HEK293T (cell line): ENCODE measurements around the gene FBXO39.
"Not testable (repeated sequence)": the region's sequence is repeated elsewhere in the genome, so short reads cannot be mapped to it uniquely, and the experiment has no call there.

Experiments used
- CTCF ChIA-PET: fragments of 350-600 bp; formaldehyde crosslinking; extraction: SDS; loops from one replicate; lab custom pipeline; 2021; ENCODE audit warnings: antibody characterized with exemption, inconsistent platforms; lab: Yijun Ruan, JAX
- POLR2A ChIA-PET: fragments of 350-600 bp; formaldehyde crosslinking; extraction: SDS; loops from one replicate; lab custom pipeline; 2020; ENCODE audit warnings: antibody characterized with exemption, inconsistent platforms; lab: Yijun Ruan, JAX
- DNase-seq: peaks from one replicate; pipeline ENCODE4 v3.0.0; 2012; ENCODE audit warnings: mixed read lengths; ENCODE audit errors: extremely low spot score
- ARNT ChIP-seq: fragments of 450-650 bp; IDR thresholded peaks from 2 replicates; pipeline ENCODE4 v1.6.1; 2017; ENCODE audit warnings: mild to moderate bottlenecking
- BHLHE40 ChIP-seq: fragments of 450-650 bp; IDR thresholded peaks from 2 replicates; pipeline ENCODE4 v1.6.1; 2016; ENCODE audit warnings: mild to moderate bottlenecking, moderate library complexity, borderline replicate concordance
- CTBP1 ChIP-seq: fragments of 450-650 bp; IDR thresholded peaks from 2 replicates; pipeline ENCODE4 v1.6.1; 2016; ENCODE audit warnings: borderline replicate concordance
- ELF4 ChIP-seq: fragments of 450-650 bp; IDR thresholded peaks from 2 replicates; pipeline ENCODE4 v1.6.1; 2017; ENCODE audit warnings: antibody characterized with exemption
- FOXA1 ChIP-seq: fragments of 450-650 bp; IDR thresholded peaks from 2 replicates; pipeline ENCODE4 v1.6.1; 2016; ENCODE audit warnings: mild to moderate bottlenecking
- FOXK2 ChIP-seq: fragments of 450-650 bp; IDR thresholded peaks from 2 replicates; pipeline ENCODE4 v1.6.1; 2016; ENCODE audit warnings: mild to moderate bottlenecking
- FOXM1 ChIP-seq: fragments of 450-650 bp; IDR thresholded peaks from 2 replicates; pipeline ENCODE4 v1.6.1; 2017; ENCODE audit warnings: mild to moderate bottlenecking, borderline replicate concordance
- HDGF ChIP-seq: fragments of 450-650 bp; IDR thresholded peaks from 2 replicates; pipeline ENCODE4 v1.6.1; 2017; ENCODE audit warnings: antibody characterized with exemption, borderline replicate concordance
- L3MBTL2 ChIP-seq: fragments of 450-650 bp; conservative IDR thresholded peaks from 2 replicates; pipeline ENCODE4 v1.6.1; 2016; ENCODE audit warnings: mild to moderate bottlenecking
- LEF1 ChIP-seq: fragments of 450-650 bp; IDR thresholded peaks from 2 replicates; pipeline ENCODE4 v1.6.1; 2017; ENCODE audit warnings: mild to moderate bottlenecking, borderline replicate concordance
- NFRKB ChIP-seq: fragments of 450-650 bp; IDR thresholded peaks from 2 replicates; pipeline ENCODE4 v1.6.1; 2016; ENCODE audit warnings: mild to moderate bottlenecking, moderate library complexity
- SP1 ChIP-seq: fragments of 450-650 bp; IDR thresholded peaks from 2 replicates; pipeline ENCODE4 v1.6.1; 2017
- SUZ12 ChIP-seq: fragments of 450-650 bp; IDR thresholded peaks from 2 replicates; pipeline ENCODE4 v1.6.1; 2016; ENCODE audit warnings: mild to moderate bottlenecking
- TARDBP ChIP-seq: fragments of 450-650 bp; IDR thresholded peaks from 2 replicates; pipeline ENCODE4 v1.6.1; 2016
- ZNF384 ChIP-seq: fragments of 450-650 bp; IDR thresholded peaks from 2 replicates; pipeline ENCODE4 v1.6.1; 2016
- TF ChIP-seq, protein P1 (sequence below): fragments of 450-650 bp; IDR thresholded peaks from 2 replicates; pipeline ENCODE4 v1.6.1; 2016

FBXO39 gene

DNA sequence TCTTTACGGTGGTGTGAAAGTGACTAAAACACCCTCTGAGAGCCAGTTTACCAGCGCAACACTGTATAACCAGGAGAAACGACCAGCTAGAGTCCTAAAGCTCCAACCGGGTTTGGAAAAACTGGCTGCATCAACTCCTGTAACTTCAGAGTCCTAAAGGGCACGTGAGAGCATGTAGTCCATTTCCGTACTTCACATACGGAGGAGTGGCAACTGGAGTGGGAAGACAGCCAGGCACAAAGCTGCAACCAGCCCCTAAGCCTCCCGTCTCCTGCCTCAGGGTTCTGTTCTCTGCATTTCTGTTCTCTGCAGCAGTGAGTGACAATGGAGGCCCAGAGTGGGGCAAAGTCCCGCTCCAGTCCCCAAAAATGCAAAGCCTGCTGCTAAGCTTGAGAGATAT is 36.3 kb downstream of the FBXO39 start:
- POLR2A ChIA-PET, result no interaction called here
- DNase-seq, result no peak
- CTCF ChIA-PET, result no interaction called here
- TF ChIP-seq CTBP1 (no peak), ELF4 (no peak), BHLHE40 (no peak), TARDBP (no peak), SUZ12 (no peak), FOXA1 (no peak), ZNF384 (no peak), HDGF (no peak), LEF1 (no peak), ARNT (no peak), L3MBTL2 (no peak)
- TF ChIP-seq, protein P1, sequence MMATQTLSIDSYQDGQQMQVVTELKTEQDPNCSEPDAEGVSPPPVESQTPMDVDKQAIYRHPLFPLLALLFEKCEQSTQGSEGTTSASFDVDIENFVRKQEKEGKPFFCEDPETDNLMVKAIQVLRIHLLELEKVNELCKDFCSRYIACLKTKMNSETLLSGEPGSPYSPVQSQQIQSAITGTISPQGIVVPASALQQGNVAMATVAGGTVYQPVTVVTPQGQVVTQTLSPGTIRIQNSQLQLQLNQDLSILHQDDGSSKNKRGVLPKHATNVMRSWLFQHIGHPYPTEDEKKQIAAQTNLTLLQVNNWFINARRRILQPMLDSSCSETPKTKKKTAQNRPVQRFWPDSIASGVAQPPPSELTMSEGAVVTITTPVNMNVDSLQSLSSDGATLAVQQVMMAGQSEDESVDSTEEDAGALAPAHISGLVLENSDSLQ, result no peak

DNA sequence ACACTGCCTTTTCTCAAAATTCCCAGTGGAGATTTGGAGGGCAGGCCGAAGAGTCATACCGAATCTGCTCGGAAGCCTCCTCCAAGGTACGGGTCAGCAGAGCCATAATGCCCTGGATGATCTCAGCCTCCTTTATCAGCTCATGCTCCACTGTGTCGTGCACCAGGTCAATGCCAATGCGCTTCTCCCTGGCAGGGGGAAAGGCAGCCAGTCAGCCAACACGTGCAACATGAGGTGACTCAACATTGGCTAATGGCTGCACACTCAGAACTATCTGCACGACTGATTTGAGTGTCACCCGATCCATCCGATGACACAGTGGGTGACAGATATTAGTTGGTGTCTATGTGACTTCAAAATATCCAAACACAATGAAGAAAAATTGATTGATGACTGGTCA is 39.8 kb downstream of the FBXO39 start:
- ChIA-PET CTCF (no interaction called here), POLR2A (no interaction called here)
- no peak for DNase-seq
- TF ChIP-seq L3MBTL2, result no peak
- TF ChIP-seq, protein P1, result no peak
- no peak for TF ChIP-seq BHLHE40
- no peak for TF ChIP-seq CTBP1
- no peak for TF ChIP-seq ZNF384
- no peak for TF ChIP-seq LEF1
- no peak for TF ChIP-seq FOXM1
- no peak for TF ChIP-seq SP1
- TF ChIP-seq FOXK2, result no peak
- no peak for TF ChIP-seq FOXA1
- no peak for TF ChIP-seq SUZ12
- no peak for TF ChIP-seq NFRKB
- no peak for TF ChIP-seq TARDBP
- no peak for TF ChIP-seq ELF4
- no peak for TF ChIP-seq HDGF
- TF ChIP-seq ARNT, result no peak

DNA sequence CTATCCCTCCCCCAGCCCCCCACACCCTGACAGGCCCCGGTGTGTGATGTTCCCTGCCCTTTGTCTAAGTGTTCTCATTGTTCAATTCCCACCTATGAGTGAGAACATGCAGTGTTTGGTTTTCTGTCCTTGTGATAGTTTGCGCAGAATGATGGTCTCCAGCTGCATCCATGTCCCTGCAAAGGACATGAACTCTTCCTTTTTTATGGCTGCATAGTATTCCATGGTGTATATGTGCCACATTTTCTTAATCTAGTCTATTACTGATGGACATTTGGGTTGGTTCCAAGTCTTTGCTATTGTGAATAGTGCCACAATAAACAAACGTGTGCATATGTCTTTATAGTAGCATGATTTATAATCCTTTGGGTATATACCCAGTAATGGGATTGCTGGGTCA is 40.4 kb downstream of the FBXO39 start:
- POLR2A ChIA-PET, CTCF ChIA-PET, DNase-seq: not testable (repeated sequence)

DNA sequence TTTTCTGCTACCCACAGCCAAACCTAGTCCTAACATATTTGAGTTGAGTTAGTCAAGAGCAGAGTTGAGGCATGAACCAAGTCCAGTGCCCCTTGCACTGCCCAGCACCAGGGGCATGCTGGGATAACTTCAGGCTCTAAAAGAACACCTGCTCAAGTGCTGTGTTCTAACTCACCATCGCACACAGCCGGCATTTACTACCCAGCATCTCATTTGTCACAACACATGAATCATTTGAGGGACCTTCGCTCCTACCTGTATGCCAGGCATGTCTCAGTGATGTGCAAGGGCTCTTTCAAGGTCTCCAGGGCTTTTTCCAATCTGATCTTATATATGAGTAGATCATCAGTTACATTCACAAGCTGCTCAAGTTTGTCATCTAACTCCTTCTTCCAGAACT is 42.9 kb downstream of the FBXO39 start:
- no peak for DNase-seq
- CTCF ChIA-PET, result no interaction called here
- TF ChIP-seq LEF1 (no peak), FOXA1 (no peak), L3MBTL2 (no peak)
- POLR2A ChIA-PET, result no interaction called here

DNA sequence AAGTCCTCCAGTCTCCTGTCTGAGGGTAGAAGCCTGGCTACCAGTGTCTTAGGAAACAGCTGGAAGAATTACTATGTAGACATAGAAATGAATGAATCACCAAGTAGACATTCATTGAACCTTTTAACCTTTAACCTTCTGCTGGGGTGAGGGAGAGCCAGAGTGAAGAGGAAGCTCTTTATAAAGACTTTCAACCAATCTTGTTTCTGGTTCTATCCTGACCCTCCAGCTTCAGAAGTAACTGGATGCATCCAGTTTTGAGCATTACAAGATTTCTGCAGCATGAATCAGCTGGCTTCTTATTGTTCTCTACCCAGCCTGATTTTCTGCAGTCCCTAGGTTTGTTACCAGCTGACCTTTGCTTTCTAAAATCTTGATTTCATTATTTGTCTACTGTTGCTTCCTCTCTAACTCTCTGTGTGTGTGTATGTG is 47.0 kb downstream of the FBXO39 start:
- TF ChIP-seq BHLHE40 (no peak), HDGF (no peak), CTBP1 (no peak), ELF4 (no peak), FOXA1 (no peak), SP1 (no peak), NFRKB (no peak), LEF1 (no peak), ARNT (no peak), FOXM1 (no peak), FOXK2 (no peak), SUZ12 (no peak), TARDBP (no peak), L3MBTL2 (no peak), ZNF384 (no peak)
- TF ChIP-seq, protein P1, result no peak
- DNase-seq, result no peak
- ChIA-PET CTCF (no interaction called here), POLR2A (no interaction called here)

DNA sequence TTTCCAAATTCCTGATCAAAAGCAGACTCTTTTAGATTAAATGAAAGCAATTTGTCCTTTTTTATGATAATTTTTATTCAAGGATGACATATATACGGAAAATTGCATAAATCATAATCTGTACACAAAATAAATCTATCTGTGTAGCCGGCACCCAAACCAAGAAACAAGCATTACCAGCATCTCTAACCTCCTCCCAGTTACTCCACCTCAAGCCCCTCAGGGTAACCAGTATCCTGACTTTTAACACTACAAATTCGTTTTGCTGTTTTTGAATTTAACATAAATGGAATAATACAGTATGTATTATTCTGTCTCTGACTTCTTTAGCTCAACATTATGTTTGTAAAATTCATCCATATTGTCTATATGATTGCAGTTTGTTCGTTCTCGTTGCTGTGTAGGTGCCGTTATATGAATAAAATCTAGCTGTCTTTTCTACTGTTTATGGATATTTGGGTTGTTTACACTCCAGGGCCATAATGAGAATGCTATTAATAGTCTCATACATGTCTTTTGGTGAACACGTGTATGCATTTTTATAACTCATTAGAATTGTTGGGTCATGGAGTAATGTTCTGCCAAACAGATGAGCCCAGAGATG is 54.5 kb downstream of the FBXO39 start:
- ChIA-PET CTCF (interaction anchor here (1.5 kb wide), 1 partner anchor 13 kb away, joined by 4 read pairs; no protein-coding TSS in a partner anchor), POLR2A (no interaction called here)
- TF ChIP-seq, protein P1, result no peak
- no peak for TF ChIP-seq NFRKB
- TF ChIP-seq SP1, result no peak
- no peak for TF ChIP-seq ZNF384
- TF ChIP-seq FOXK2, result no peak
- TF ChIP-seq ARNT, result no peak
- no peak for TF ChIP-seq HDGF
- no peak for TF ChIP-seq FOXA1
- TF ChIP-seq FOXM1, result no peak
- TF ChIP-seq BHLHE40, result no peak
- no peak for TF ChIP-seq CTBP1
- no peak for TF ChIP-seq ELF4
- DNase-seq, result no peak
